CD4-positive, alpha-beta T cell treated with Interleukin-2 at 100 ng/mL for 4 hours (primary cell): ENCODE measurements around the gene RFC4.

Experiments
- DNase-seq: peaks from one replicate; pipeline ENCODE4 v3.0.0-alpha.2; 2020; ENCODE audit warnings: low spot score

RFC4 gene

GRCh38 chr3:186743666-186744065 lies 62.6 kb downstream of the RFC4 start:
- DNase-seq: no peak

GRCh38 chr3:186742618-186743380 lies 63.5 kb downstream of the RFC4 start:
- no peak for DNase-seq
